ENCODE data around the gene WDR93.

The WDR93 gene

DNA sequence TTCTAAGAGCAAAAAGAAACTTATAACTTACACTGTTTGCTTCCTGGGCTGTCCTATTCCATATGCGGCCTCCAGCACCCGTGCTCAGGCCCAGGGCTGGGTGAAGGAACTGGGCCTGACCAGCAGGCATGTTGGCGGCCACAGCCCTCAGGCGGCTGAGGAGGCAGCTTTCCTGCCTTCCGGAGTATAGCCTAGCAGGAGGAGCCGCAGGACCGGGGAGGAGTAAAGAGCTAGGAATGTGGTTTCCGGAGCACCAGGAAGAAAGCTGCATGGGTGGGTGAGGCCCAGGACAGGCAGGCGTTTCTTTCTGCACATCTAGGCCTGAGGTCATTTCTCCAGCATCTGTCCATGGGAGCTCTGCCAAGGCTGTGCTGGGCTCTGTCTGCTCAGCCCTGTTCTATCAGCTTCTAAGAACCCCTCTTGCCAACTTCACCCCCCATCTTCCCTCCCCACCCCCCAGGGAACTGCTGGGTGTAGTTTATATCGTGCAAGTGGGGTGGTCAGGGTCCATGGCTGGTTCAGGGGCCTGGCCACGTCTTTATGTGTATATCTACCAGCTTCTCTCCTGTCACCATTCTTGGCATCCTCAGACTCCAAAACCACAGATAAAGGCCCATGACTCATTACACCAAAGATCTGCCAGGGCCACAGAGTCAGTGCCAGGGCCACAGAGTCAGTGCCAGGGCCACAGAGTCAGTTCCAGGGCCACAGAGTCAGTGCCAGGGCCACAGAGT lies 27.6 kb upstream of the WDR93 start:
- H3K4me3 ChIP-seq (ENCODE audit: low read depth, low read length), result no peak overlapping the region

DNA sequence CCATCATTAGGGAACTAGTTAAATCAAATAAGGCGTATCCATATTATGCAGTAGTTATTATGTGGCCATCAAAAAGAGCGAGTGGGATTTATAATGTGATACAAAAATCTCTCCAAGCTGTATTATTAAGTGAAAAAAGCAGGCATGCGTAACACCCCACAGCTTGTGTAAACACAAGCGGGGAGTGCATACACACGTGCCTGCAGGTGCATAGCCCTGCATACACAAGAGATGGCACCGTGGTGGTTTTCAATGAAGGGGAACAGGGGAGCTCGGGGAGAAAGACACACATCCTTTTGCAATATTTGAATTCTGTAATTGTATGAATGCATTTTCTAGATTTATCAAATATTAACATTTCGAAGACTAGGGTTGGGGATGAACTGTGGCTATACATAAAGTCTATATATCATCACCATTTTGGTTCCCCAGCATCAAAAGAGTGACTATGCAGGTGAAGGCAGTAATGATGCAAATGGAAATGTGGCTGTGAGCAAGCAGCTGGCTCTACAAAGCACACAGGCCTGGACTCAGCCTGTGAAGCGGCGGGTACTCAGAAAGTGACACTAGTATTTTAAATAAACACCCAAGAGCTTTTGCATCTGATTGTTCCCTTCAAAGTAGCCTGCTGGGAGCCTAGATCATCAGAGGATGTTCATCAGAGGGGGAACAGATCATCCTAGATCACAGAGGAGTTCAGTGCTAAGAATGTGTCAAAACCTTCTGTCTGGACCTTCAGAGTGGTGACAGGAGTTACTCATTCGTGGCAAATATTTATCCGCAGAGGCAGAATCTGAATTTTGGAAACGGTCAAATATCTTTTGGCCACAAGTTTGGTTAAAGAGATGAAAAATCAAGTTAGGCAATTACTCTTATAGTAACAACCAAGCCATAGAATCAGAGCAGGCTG lies 25.9 kb upstream of the WDR93 start:
- H3K4me3 ChIP-seq (ENCODE audit: low read depth, low read length), result no peak overlapping the region

GRCh38 chr15:89665449-89666181 lies 25.0 kb upstream of the WDR93 start:
- peak overlapping the region; percentile 14 for H3K4me3 ChIP-seq (ENCODE audit: low read depth, low read length)

GRCh38 chr15:89666184-89666857 lies 24.3 kb upstream of the WDR93 start:
- no peak overlapping the region for H3K4me3 ChIP-seq (ENCODE audit: low read depth, low read length)

- no peak overlapping the region for H3K4me3 ChIP-seq (ENCODE audit: low read depth, low read length)
Measured at GRCh38 chr15:89666858-89667705, 23.5 kb upstream of the WDR93 start.

- no peak overlapping the region for H3K4me3 ChIP-seq (ENCODE audit: low read depth, low read length)
Measured at GRCh38 chr15:89667706-89667960, 23.0 kb upstream of the WDR93 start.

- H3K4me3 ChIP-seq (ENCODE audit: low read depth, low read length), result no peak overlapping the region
Measured at GRCh38 chr15:89668171-89668570, 22.4 kb upstream of the WDR93 start.

GRCh38 chr15:89669309-89669865 lies 21.2 kb upstream of the WDR93 start:
- no peak overlapping the region for H3K4me3 ChIP-seq (ENCODE audit: low read depth, low read length)

DNA sequence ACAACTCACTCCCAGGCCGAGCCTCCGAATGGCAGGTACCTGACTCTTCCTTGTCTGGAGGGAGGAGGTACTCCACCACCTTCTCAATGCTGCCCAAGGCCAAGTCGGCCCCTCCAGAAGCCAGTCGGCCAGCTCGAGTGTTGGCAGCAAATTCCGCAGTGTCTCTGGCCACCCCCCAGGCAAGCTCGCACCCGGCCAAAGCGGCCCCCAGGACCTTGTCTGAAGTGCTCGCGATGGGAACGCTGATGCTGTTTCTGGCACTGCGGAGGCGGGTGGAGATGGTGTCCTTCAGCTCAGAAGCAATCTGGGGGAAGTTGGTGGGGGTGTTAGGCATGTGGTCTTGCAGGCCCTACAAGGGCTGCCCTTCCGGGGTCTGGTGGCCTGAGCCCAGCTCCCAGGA lies 20.7 kb upstream of the WDR93 start:
- no peak overlapping the region for H3K4me3 ChIP-seq (ENCODE audit: low read depth, low read length)

DNA sequence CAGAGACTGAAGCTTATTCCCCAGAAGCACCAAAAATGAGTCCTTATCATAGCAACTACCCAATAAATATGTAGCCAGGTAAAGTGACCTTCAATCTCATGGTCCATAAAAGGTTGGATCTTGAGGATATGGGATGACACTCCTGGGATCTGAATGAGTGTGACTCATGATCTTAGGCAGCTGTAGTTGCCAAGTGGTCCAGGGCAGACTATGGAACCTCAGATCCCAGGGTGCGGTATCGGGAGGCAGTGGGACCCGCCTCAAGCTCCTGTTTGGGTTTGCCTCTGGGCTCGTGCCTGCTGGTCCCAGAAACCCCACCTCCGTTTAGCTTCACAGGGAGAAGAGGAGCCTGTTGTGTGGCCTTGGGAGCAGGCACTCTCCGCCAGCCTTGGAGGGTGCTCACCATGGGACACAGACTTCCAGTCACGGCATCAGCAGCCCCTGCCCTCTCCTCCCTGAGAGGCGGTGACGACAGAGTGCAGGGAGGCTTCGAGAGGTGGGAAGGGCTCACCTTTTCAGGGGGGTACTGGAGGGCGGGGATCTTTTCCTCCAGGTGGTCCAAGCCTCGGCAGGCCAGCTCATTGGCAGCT lies 19.5 kb upstream of the WDR93 start:
- H3K4me3 ChIP-seq (ENCODE audit: low read depth, low read length), result no peak overlapping the region

DNA sequence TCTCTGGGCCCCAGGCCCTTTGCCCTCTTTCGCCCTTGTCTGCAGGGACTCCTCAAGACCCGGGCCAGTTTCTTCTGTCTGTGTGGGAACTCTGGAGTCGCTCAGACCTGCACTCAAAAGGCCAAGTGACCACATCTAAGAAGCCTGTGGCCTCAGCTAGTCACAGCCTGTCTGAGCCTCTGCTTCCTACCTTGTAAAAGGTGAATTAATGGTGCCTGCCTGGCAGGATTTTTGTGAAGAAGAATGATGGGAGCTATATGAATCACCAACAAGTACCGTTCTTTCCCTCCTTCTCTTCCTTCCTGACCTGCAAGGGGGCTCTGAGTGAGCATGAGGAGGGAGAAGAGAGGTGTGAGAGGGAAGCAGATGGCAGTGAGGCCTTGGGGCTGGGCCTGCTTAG lies 18.9 kb upstream of the WDR93 start:
- no peak overlapping the region for H3K4me3 ChIP-seq (ENCODE audit: low read depth, low read length)

- no peak overlapping the region for H3K4me3 ChIP-seq (ENCODE audit: low read depth, low read length)
Measured at GRCh38 chr15:89672221-89673164, 18.1 kb upstream of the WDR93 start.

- H3K4me3 ChIP-seq (ENCODE audit: low read depth, low read length), result no peak overlapping the region
Measured at GRCh38 chr15:89673165-89673512, 17.5 kb upstream of the WDR93 start.

GRCh38 chr15:89674526-89674925 lies 16.1 kb upstream of the WDR93 start:
- H3K4me3 ChIP-seq (ENCODE audit: low read depth, low read length), result no peak overlapping the region

- H3K4me3 ChIP-seq (ENCODE audit: low read depth, low read length), result no peak overlapping the region
Measured at GRCh38 chr15:89675606-89676005, 15.0 kb upstream of the WDR93 start.

DNA sequence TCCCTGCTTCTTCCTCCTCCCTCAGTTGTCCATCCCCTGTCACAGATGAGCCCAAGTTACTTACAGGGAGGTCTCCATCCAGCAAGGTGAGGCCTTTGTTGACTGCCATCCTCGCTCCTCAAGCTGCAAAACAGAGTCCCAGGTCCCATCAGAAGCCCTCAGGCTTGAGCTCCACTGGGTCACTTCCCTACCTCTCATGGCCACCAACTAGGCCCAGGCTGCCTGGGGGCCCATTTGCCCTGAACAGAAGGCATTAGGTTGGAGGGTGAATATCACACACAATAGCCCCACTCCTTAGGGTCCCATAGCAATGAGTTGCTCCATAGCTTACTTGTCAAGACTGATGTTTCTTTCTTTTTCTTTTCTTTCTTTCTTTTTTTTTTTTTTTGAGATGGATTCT lies 13.2 kb upstream of the WDR93 start:
- no peak overlapping the region for H3K4me3 ChIP-seq (ENCODE audit: low read depth, low read length)

GRCh38 chr15:89679212-89679611 lies 11.4 kb upstream of the WDR93 start, which contains the start of gene PLIN1:
Gene PLIN1, minus strand, starts transcription at chr15:89679367. Its CDS starts 1,878 bp downstream, at chr15:89677489.
- H3K4me3 ChIP-seq (ENCODE audit: low read depth, low read length), result no peak within 1 kb of the TSS

GRCh38 chr15:89680282-89680873 lies 10.2 kb upstream of the WDR93 start:
- H3K4me3 ChIP-seq (ENCODE audit: low read depth, low read length), result no peak overlapping the region
